ENCODE data around the gene DNAAF3. TPM values are rescaled to one million over a fixed set of nuclear protein-coding genes. Genes with fewer than 3 reads are reported as not detected.

The DNAAF3 gene
- 4.6 to 5.9 TPM (median 5.4 TPM) in 5 replicates for total RNA-seq (2022; extraction: Qiagen RNA extraction)

GRCh38 chr19:55166530-55167268, at the start of gene DNAAF3:
Gene DNAAF3, minus strand, starts transcription at chr19:55166613. Its CDS starts 200 bp downstream, at chr19:55166413.

GRCh38 chr19:55208880-55209692, 42.7 kb upstream of the DNAAF3 start, which contains the start of gene PTPRH:
Gene PTPRH, minus strand, starts transcription at chr19:55209501. Its CDS starts 68 bp downstream, at chr19:55209433.

DNA sequence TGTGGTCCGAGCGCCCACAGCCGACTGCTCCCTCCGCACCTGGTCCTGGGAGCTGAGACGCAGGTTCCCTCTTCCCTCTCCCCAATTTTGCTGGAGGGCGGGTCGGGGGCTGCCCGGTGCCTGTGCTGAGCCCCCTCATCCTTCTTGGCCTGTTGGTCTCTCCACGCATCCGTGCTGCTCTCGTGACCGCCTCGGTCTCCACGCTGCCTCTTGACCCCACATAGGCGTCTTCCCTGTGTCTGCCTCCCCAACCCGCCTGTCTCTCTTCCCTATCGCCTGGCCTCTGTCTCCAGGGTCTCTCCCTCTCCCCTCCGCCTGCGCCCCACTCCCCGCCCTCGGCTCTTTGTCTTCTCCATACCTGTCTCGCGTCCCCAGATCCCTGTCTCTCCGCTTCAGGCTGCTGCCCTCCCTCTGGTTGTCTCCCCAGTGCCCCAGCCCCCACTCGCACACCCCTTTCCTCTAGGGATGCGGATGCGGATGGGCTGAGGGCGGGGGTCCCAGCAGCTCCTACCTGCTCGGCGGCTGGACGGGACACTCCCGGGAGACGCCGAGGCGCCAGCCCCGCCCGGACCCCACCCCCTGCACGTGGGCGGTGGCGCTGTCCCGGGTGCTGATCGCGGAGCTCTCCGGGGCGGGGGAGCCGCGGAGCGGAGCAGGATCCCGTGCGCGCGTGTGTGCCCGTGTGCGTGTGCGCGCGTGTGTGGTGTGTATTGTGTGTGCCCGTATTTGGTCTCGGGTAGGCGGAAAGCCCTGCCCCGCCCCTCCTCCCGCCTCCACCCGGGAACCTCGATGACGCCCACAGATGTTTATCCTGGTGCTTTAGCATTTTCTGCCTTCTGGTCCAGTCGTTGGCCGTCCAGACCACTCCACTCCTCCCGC, 13.4 kb upstream of the DNAAF3 start, which contains the start of gene SYT5:
TSS of gene SYT5 (minus strand) at position 684 of the 879 bp plus-strand sequence. CDS start 1,248 bp downstream, outside the sequence.

GRCh38 chr19:55157064-55157908, 9.1 kb downstream of the DNAAF3 start, which contains the start of gene TNNI3:
Gene TNNI3, minus strand, starts transcription at chr19:55157732. Its CDS starts 143 bp downstream, at chr19:55157589.

DNA sequence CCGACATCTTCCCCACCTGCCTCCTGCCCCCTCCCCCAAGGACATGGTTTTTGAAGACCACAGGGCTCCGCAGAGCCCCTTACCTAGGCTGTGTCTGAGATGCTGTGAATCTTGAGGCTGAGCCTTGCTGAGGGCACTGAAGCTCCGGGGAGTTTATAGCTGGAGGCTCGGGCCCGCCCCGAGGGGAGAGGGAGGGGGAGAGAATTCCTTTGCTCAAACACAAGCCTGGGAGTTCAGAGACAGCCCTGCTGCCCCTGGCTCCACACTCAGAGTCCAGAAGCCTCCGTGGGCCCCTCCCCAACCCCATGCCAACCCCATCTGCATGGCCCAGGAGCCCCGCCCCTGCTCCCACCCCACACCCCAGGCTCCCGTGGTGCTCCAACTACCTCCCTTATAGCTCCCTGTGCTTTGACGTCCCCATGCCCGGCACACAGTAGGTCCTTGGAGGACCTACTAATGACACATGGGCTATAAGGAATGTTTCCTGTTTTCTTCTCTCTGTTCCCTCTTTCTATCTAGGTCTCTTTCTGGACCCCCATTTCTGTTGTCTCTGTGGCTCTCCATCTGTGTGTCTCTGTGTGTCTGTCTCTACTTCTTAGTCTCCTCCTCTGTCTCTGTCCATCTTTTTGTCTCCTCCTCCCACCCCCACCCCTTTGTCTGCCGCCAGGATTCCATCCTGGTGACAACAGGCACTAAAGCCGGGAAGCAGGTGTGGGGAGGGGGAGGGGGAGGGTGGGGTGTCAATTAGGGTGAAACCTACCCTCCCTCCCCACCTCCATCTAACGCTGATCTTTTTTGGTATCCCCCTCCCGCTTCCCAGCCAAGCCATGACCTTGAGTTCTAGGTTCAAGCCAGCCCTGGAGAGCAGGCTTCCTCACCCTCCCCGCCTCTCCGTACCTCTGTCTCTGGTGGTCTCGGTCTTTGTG, 17.1 kb downstream of the DNAAF3 start, which contains the start of gene TNNT1:
TSS of gene TNNT1 (minus strand) at position 129 of the 926 bp plus-strand sequence. CDS start 2,049 bp downstream, outside the sequence.

DNA sequence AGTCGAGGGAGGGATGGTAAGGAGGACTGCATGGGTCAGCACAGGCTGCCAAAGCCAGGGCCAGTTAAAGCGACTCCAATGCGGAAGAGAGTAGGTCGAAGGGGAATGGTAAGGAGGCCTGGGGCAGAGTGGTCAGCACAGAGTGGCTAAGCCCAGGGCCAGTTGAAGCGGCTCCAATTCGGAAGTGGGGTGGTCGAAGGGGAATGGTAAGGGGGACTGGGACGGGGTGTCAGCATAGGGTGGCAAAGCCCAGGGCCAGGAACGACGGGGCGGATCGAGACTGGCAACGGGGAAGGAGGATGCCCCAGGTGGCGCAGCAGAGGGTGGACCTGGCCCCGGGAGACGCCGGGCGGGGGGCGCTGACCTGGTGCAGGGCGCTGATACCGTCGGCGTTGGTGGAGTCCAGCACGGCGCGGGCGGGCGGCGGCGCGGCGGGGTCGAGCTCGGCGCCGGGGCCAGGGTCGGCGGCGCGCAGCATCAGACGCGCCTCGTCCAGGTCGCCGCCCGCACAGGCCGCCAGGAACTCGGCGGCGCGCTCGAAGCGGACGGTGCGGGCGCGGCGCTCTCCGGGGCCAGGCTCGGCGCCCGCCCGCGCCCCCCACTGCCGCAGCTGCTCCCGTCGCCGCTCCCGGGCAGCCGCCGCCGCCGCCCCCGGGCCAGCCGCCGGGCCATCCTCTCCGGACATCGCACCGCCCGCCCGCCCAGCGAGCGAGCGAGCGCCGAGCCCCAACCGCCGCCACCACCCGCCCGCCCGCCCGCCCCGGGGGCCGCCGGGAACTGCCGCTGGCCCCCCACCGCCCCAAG, 49.4 kb downstream of the DNAAF3 start, which contains the start of gene PPP1R12C:
TSS of gene PPP1R12C (minus strand) at position 779 of the 804 bp plus-strand sequence. CDS start at position 685, 94 bp downstream.

Other genes starting within 250 kb of the DNAAF3 start
- 0.01 to 0.13 TPM (median 0.02 TPM) in 3 of 5 replicates, not detected in the others for gene NLRP7, start 219.1 kb downstream of the DNAAF3 start, total RNA-seq (2022; extraction: Qiagen RNA extraction)
- 24.7 to 26.9 TPM (median 25.3 TPM) in 5 replicates for gene NLRP2, start 200.2 kb downstream of the DNAAF3 start, total RNA-seq (2022; extraction: Qiagen RNA extraction)
- gene GP6, start 128.3 kb downstream of the DNAAF3 start, total RNA-seq (2022; extraction: Qiagen RNA extraction) = 0.04 to 0.23 TPM (median 0.07 TPM) in 5 replicates
- gene RDH13, start 103.5 kb downstream of the DNAAF3 start, total RNA-seq (2022; extraction: Qiagen RNA extraction) = 16.3 to 22.1 TPM (median 20.4 TPM) in 5 replicates
- 3.2 to 6.5 TPM (median 5.6 TPM) in 5 replicates for gene EPS8L1, start 90.7 kb downstream of the DNAAF3 start, total RNA-seq (2022; extraction: Qiagen RNA extraction)
- gene PPP1R12C, start 49.0 kb downstream of the DNAAF3 start, total RNA-seq (2022; extraction: Qiagen RNA extraction) = 55.2 to 86.5 TPM (median 80.7 TPM) in 5 replicates
- gene TNNT1, start 17.4 kb downstream of the DNAAF3 start, total RNA-seq (2022; extraction: Qiagen RNA extraction) = 108 to 151 TPM (median 139 TPM) in 5 replicates
- gene TNNI3, start 8.9 kb downstream of the DNAAF3 start, total RNA-seq (2022; extraction: Qiagen RNA extraction) = 5.9 to 8.2 TPM (median 7.5 TPM) in 5 replicates
- gene SYT5, start 13.7 kb upstream of the DNAAF3 start, total RNA-seq (2022; extraction: Qiagen RNA extraction) = 1.9 to 5.0 TPM (median 3.5 TPM) in 5 replicates
- gene PTPRH, start 42.9 kb upstream of the DNAAF3 start, total RNA-seq (2022; extraction: Qiagen RNA extraction) = 2.8 to 4.5 TPM (median 3.7 TPM) in 5 replicates
- 1.8 to 4.7 TPM (median 4.1 TPM) in 5 replicates for gene TMEM86B, start 62.1 kb upstream of the DNAAF3 start, total RNA-seq (2022; extraction: Qiagen RNA extraction)
- gene PPP6R1, start 92.4 kb upstream of the DNAAF3 start, total RNA-seq (2022; extraction: Qiagen RNA extraction) = 84.6 to 114 TPM (median 113 TPM) in 5 replicates
- gene HSPBP1, start 113.5 kb upstream of the DNAAF3 start, total RNA-seq (2022; extraction: Qiagen RNA extraction) = 121 to 154 TPM (median 139 TPM) in 5 replicates
- gene BRSK1, start 117.4 kb upstream of the DNAAF3 start, total RNA-seq (2022; extraction: Qiagen RNA extraction) = 2.8 to 3.4 TPM (median 3.3 TPM) in 5 replicates
- gene TMEM150B, start 158.7 kb upstream of the DNAAF3 start, total RNA-seq (2022; extraction: Qiagen RNA extraction) = not detected in 5 replicates
- gene KMT5C, start 173.3 kb upstream of the DNAAF3 start, total RNA-seq (2022; extraction: Qiagen RNA extraction) = 5.2 to 6.3 TPM (median 6.0 TPM) in 5 replicates
- 0.61 to 1.1 TPM (median 0.83 TPM) in 5 replicates for gene COX6B2, start 188.1 kb upstream of the DNAAF3 start, total RNA-seq (2022; extraction: Qiagen RNA extraction)
- gene GARIN5B, start 196.6 kb upstream of the DNAAF3 start, total RNA-seq (2022; extraction: Qiagen RNA extraction) = 0.03 to 0.14 TPM (median 0.12 TPM) in 5 replicates
- gene IL11, start 203.8 kb upstream of the DNAAF3 start, total RNA-seq (2022; extraction: Qiagen RNA extraction) = 9.6 to 11.2 TPM (median 10.5 TPM) in 5 replicates
- 0.93 to 2.2 TPM (median 1.3 TPM) in 5 replicates for gene TMEM190, start 210.2 kb upstream of the DNAAF3 start, total RNA-seq (2022; extraction: Qiagen RNA extraction)
- 2.0 to 9.6 TPM (median 7.8 TPM) in 5 replicates for gene TMEM238, start 217.7 kb upstream of the DNAAF3 start, total RNA-seq (2022; extraction: Qiagen RNA extraction)
- gene RPL28, start 219.3 kb upstream of the DNAAF3 start, total RNA-seq (2022; extraction: Qiagen RNA extraction) = 2,614 to 2,914 TPM (median 2,802 TPM) in 5 replicates
- 270 to 454 TPM (median 404 TPM) in 5 replicates for gene UBE2S, start 241.2 kb upstream of the DNAAF3 start, total RNA-seq (2022; extraction: Qiagen RNA extraction)

Data from A549 treated with AZD2906 at 1 μM for 4 hours (cell line).